HG03097 (cell line): ENCODE data around the gene CNTNAP2.
"Not testable (repeated sequence)": the region's sequence is repeated elsewhere in the genome, so short reads cannot be mapped to it uniquely, and the experiment has no call there.

Experiments used
- ATAC-seq: cut with Tn5 transposase; IDR thresholded peaks from one replicate; pipeline ENCODE4 v1.9.1; 2021; ENCODE audit not compliant: unreplicated experiment, low FRiP score

CNTNAP2 gene

GRCh38 chr7:146146831-146147486, 30.4 kb downstream of the CNTNAP2 start:
- no peak for ATAC-seq

- ATAC-seq = no peak
These were observed 33.6 kb downstream of the CNTNAP2 start for GRCh38 chr7:146150153-146150552.

- no peak for ATAC-seq
These were observed 55.5 kb downstream of the CNTNAP2 start for GRCh38 chr7:146172112-146172511.

- no peak for ATAC-seq
These were observed 59.1 kb downstream of the CNTNAP2 start for GRCh38 chr7:146175716-146176115.

GRCh38 chr7:146176860-146177259, 60.3 kb downstream of the CNTNAP2 start:
- ATAC-seq = no peak

- no peak for ATAC-seq
These were observed 60.7 kb downstream of the CNTNAP2 start for GRCh38 chr7:146177301-146177700.

GRCh38 chr7:146185844-146186243, 69.2 kb downstream of the CNTNAP2 start:
- ATAC-seq = no peak

- not testable (repeated sequence) for ATAC-seq
These were observed 74.8 kb downstream of the CNTNAP2 start for GRCh38 chr7:146191428-146191827.

- no peak for ATAC-seq
These were observed 85.3 kb downstream of the CNTNAP2 start for GRCh38 chr7:146201945-146202344.

GRCh38 chr7:146206270-146206669, 89.7 kb downstream of the CNTNAP2 start:
- no peak for ATAC-seq

- no peak for ATAC-seq
These were observed 91.9 kb downstream of the CNTNAP2 start for GRCh38 chr7:146208492-146208891.

- ATAC-seq = no peak
These were observed 98.2 kb downstream of the CNTNAP2 start for GRCh38 chr7:146214842-146215241.

GRCh38 chr7:146216396-146217041, 99.9 kb downstream of the CNTNAP2 start:
- no peak for ATAC-seq

- ATAC-seq = no peak
These were observed 107.2 kb downstream of the CNTNAP2 start for GRCh38 chr7:146223851-146224250.

GRCh38 chr7:146232604-146233003, 116.0 kb downstream of the CNTNAP2 start:
- ATAC-seq = no peak

GRCh38 chr7:146235195-146235594, 118.6 kb downstream of the CNTNAP2 start:
- no peak for ATAC-seq

GRCh38 chr7:146242661-146243060, 126.1 kb downstream of the CNTNAP2 start:
- no peak for ATAC-seq

- ATAC-seq = not testable (repeated sequence)
These were observed 131.4 kb downstream of the CNTNAP2 start for GRCh38 chr7:146247991-146248390.

- ATAC-seq = not testable (repeated sequence)
These were observed 132.1 kb downstream of the CNTNAP2 start for GRCh38 chr7:146248744-146249143.

GRCh38 chr7:146249272-146249671, 132.7 kb downstream of the CNTNAP2 start:
- ATAC-seq = no peak

- no peak for ATAC-seq
These were observed 139.0 kb downstream of the CNTNAP2 start for GRCh38 chr7:146255609-146256008.

GRCh38 chr7:146262527-146262926, 145.9 kb downstream of the CNTNAP2 start:
- ATAC-seq = no peak
